Epithelial cell of proximal tubule (primary cell): Measurements from ENCODE around the gene LARP1B. TPM values are rescaled to one million over a fixed set of nuclear protein-coding genes. Genes with fewer than 3 reads are reported as not detected.

Source experiments
- DNase-seq: peaks from one replicate; pipeline ENCODE4 v3.0.0-alpha.2; 2011; ENCODE audit warnings: low read depth
- H3K4me3 ChIP-seq: 2 replicates; pipeline ENCODE4 v1.5.1; 2011; ENCODE audit warnings: low read depth, mild to moderate bottlenecking, low read length
- total RNA-seq: library from RNA; depleted of rRNA; stranded (reverse); fragments of >200 nt; gene quantifications from 2 replicates; pipeline ENCODE4 v1.2.3, GENCODE V29; 2015
- TF ChIP-seq, protein P1 (sequence below): conservative IDR thresholded peaks from 2 replicates; pipeline ENCODE4 v1.5.1; 2012; ENCODE audit warnings: low read depth, mild to moderate bottlenecking, low read length

Gene LARP1B
- total RNA-seq, 1 donor from 2014 or later: 25.7 TPM

DNA sequence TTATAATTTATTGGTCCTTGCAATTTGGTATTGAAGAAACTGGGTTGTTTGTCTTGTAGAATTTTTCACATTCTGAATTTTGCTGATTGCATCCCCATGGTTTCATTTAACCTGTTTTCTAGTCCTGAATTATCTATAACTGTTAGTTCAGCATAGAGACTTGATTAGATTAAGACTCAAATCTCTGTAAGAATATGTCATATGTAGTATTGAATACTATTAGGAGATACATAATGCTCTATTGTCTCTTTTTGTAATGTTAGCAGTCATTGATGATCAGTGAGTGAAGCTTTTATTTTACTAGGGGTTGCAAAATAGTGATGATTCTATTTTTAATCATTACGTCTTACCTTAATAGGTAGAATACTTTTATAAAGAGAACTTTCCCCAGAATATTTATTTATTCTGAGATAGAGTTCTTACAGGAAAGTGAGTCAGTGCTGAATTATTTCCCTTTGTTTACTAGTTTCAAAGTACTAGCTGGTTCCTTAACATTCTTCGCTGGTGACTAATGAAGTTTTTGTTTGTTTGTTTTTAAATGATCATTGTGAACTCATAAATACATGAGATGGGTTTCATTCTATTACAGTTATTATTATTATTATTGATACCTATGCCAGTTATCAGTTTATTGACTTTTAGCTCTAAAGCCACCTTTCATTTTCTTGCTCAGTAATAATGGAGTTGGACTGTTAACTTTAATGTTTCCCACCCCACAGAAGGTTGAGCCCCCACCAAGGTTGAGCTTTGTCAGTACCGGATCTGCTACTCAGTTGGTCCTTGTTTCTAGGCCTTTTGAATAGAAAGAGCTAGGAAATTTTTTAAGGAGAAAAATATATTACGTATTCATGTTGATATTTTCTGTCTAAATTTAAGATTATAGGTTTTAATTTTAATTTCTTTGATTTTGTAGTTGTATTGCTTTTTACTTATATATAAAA, 102.3 kb downstream of the LARP1B start:
- DNase-seq: peak; percentile 63
- no peak overlapping the region for H3K4me3 ChIP-seq
- TF ChIP-seq, protein P1, sequence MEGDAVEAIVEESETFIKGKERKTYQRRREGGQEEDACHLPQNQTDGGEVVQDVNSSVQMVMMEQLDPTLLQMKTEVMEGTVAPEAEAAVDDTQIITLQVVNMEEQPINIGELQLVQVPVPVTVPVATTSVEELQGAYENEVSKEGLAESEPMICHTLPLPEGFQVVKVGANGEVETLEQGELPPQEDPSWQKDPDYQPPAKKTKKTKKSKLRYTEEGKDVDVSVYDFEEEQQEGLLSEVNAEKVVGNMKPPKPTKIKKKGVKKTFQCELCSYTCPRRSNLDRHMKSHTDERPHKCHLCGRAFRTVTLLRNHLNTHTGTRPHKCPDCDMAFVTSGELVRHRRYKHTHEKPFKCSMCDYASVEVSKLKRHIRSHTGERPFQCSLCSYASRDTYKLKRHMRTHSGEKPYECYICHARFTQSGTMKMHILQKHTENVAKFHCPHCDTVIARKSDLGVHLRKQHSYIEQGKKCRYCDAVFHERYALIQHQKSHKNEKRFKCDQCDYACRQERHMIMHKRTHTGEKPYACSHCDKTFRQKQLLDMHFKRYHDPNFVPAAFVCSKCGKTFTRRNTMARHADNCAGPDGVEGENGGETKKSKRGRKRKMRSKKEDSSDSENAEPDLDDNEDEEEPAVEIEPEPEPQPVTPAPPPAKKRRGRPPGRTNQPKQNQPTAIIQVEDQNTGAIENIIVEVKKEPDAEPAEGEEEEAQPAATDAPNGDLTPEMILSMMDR: no peak

DNA sequence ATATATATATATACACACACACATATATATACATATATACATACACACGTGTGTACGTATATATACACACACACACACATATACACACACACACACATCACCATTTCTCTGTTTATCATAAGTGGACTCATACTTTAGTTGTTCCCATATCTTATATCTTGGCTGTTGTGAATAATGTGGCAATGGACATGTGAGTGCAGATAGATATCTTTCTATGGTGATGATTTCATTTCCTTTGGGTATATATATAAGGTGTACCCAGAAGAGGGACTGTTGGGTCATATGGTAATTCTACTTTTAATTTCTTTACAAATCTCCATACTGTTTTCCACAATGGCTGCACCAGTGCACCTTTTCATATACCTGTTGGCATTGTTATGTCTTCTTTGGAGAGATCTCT, 105.9 kb downstream of the LARP1B start:
- DNase-seq: no peak
- TF ChIP-seq, protein P1: no peak
- H3K4me3 ChIP-seq: no peak overlapping the region

DNA sequence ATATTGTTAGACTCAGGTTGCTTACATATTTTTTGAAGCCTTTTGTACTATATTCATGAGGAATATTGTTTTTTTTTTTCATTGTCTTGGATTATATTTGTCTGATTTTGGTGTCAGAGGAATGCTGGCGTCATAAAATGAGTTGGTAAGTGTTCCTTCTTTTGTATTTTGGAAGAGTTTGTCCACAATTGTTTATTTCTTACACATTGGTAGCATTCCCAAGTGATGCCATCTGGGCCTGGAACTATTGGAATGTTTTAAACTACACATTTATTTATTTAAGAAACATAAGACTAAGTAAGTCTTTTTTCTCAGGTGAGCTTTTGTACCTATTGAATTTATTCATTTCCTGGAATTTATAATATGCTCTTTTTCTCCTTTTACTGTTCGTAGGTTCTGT, 107.6 kb downstream of the LARP1B start:
- no peak for DNase-seq
- TF ChIP-seq, protein P1: no peak
- H3K4me3 ChIP-seq: no peak overlapping the region

DNA sequence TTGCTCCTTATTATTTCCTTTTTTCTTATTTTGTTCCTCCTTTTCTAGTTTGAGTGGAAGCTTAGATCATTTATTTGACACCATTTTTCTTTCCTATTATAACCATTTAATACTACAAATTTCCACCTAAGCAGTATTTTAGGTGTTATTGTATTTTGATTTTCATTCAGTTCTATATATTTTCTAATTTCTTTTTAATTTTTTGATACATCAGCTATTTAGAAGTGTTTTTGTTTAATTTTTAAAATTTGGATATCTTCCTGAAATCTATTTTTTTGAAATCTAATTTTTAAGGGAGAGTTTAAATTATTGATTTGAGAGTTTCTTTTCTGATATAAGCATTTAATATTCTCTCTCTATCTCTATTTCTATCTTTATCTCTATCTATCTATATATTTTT, 108.1 kb downstream of the LARP1B start:
- TF ChIP-seq, protein P1: no peak
- DNase-seq: no peak
- no peak overlapping the region for H3K4me3 ChIP-seq

DNA sequence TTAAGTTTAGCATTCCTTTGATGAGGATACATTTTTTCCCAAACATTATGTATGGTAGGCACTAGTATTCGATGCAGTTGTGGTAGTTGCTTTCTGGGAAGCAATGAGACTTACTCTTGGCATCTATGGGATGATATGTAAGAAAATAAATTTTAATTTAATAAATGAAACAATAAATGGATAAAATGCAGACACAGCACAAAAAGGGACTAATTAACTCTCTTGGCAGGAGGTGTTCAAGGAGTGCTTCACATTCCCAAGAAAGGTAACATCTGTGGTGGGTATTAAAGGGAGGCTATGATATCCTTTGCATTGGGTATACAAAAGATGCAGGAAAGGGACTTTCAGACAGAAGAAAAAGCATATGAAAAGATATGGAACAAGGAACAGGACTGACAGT, 115.5 kb downstream of the LARP1B start:
- TF ChIP-seq, protein P1: no peak
- no peak for DNase-seq
- H3K4me3 ChIP-seq: no peak overlapping the region

DNA sequence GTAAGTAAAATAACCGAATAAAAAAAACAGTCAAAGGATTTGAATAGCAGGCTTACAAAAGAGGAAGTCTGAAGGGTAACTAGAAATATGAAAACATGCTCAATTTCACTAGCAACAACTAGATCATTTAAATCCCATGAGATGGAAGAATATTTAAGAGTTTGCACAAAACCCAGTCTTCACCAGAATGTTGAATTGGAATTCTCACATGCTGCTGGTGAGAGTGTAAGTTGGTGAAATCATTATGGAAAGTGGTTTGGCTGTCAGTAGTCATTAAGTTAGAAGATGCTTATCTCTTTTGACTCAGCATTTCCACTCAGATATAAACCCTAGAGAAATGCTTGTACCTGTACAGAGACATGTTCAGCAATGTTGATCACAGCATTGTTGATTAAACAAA, 116.4 kb downstream of the LARP1B start:
- DNase-seq: no peak
- TF ChIP-seq, protein P1: no peak
- no peak overlapping the region for H3K4me3 ChIP-seq

DNA sequence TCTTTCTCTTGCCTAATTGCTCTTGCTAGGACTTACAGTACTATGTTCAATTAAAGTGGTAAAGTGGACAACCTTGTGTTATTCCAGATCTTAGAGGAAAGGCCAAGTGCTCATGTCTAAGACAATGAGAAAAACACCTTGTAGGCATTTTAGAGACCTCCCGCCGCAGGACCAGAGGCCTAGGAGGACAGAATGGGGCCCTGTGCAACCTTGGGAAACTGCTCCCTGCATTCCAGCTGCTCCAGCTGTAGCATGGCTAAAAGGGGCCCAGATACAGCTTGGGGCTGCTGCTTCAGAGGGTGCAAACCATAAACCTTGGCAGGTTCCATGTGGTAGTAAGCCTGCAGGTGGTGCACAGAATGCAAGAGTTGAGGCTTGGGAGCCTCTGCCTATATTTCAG, 125.5 kb downstream of the LARP1B start:
- TF ChIP-seq, protein P1: no peak
- no peak for DNase-seq
- no peak overlapping the region for H3K4me3 ChIP-seq
